ENCODE measurements around the gene PSMD4. TPM values are rescaled to one million over a fixed set of nuclear protein-coding genes. Genes with fewer than 3 reads are reported as not detected.

Gene PSMD4
- total RNA-seq, 1 donor from 2014 or later = 170 TPM

GRCh38 chr1:151242442-151242841, 12.1 kb upstream of the PSMD4 start:
- no peaks in the 10 kb centered on the region for H3K9me3 Mint-ChIP-seq
- no peak for DNase-seq (ENCODE audit: extremely low spot score, unreplicated experiment)

GRCh38 chr1:151243683-151244216, 10.8 kb upstream of the PSMD4 start:
- peaks cover 33% of the 10 kb centered on the region for H3K36me3 Mint-ChIP-seq

More at GRCh38 chr1:151242442-151242841, 12.1 kb upstream of the PSMD4 start:
- Mint-ChIP-seq H3K4me1 (ENCODE audit: unreplicated experiment) (no peaks in the 10 kb centered on the region), H3K36me3 (peaks cover 37% of the 10 kb centered on the region), H3K27ac (no peak overlapping the region), H3K4me3 (no peak overlapping the region), H3K27me3 (no peaks in the 10 kb centered on the region)
- TF ChIP-seq CTCF (conservative IDR thresholded peaks at IDR 0.05) = no peak

GRCh38 chr1:151246786-151247185, 7.7 kb upstream of the PSMD4 start:
- Mint-ChIP-seq H3K4me1 (ENCODE audit: unreplicated experiment) (peaks cover 4% of the 10 kb centered on the region), H3K4me3 (no peak overlapping the region), H3K36me3 (peaks cover 38% of the 10 kb centered on the region), H3K27me3 (no peaks in the 10 kb centered on the region), H3K27ac (no peak overlapping the region), H3K9me3 (no peaks in the 10 kb centered on the region)
- TF ChIP-seq CTCF (conservative IDR thresholded peaks at IDR 0.05) = no peak
- no peak for DNase-seq (ENCODE audit: extremely low spot score, unreplicated experiment)

More at GRCh38 chr1:151243683-151244216, 10.8 kb upstream of the PSMD4 start:
- Mint-ChIP-seq H3K4me1 (ENCODE audit: unreplicated experiment) (no peaks in the 10 kb centered on the region), H3K9me3 (no peaks in the 10 kb centered on the region), H3K27ac (no peak overlapping the region), H3K4me3 (no peak overlapping the region), H3K27me3 (no peaks in the 10 kb centered on the region)
- no peak for TF ChIP-seq CTCF (conservative IDR thresholded peaks at IDR 0.05)
- DNase-seq (ENCODE audit: extremely low spot score, unreplicated experiment) = no peak

GRCh38 chr1:151251656-151252470, 2.7 kb upstream of the PSMD4 start:
- DNase-seq (ENCODE audit: extremely low spot score, unreplicated experiment) = no peak

GRCh38 chr1:151255381-151255780, 847 bp downstream of the PSMD4 start:
- peak overlapping the region; percentile 98 for H3K27ac Mint-ChIP-seq
- H3K27me3 Mint-ChIP-seq = no peaks in the 10 kb centered on the region
- no peaks in the 10 kb centered on the region for H3K9me3 Mint-ChIP-seq
- H3K4me3 Mint-ChIP-seq = peak overlapping the region; percentile 99
- peaks cover 8% of the 10 kb centered on the region for H3K36me3 Mint-ChIP-seq
- TF ChIP-seq CTCF (conservative IDR thresholded peaks at IDR 0.05) = no peak
- no peak for DNase-seq (ENCODE audit: extremely low spot score, unreplicated experiment)
- H3K4me1 Mint-ChIP-seq (ENCODE audit: unreplicated experiment) = peaks cover 22% of the 10 kb centered on the region

More at GRCh38 chr1:151251656-151252470, 2.7 kb upstream of the PSMD4 start:
- H3K36me3 Mint-ChIP-seq = peaks cover 20% of the 10 kb centered on the region
- no peak overlapping the region for H3K4me3 Mint-ChIP-seq
- H3K4me1 Mint-ChIP-seq (ENCODE audit: unreplicated experiment) = peaks cover 19% of the 10 kb centered on the region
- H3K9me3 Mint-ChIP-seq = no peaks in the 10 kb centered on the region
- H3K27me3 Mint-ChIP-seq = no peaks in the 10 kb centered on the region
- TF ChIP-seq CTCF (conservative IDR thresholded peaks at IDR 0.05) = peak; percentile 93
- H3K27ac Mint-ChIP-seq = peak overlapping the region; percentile 78
